CD4-positive, alpha-beta T cell treated with Interleukin-21 for 1 hour (primary cell): ENCODE measurements around the gene TMEM212.

Source experiments
- DNase-seq: peaks from one replicate; pipeline ENCODE4 v3.0.0-alpha.2; 2020

The TMEM212 gene

GRCh38 chr3:171842864-171843518 is at the start of gene TMEM212:
TSS of gene TMEM212 (plus strand) at chr3:171843349. CDS start at chr3:171843384, 35 bp downstream.
- no peak for DNase-seq

- DNase-seq, result no peak
These were observed 46.4 kb upstream of the TMEM212 start for GRCh38 chr3:171796625-171797264.

- no peak for DNase-seq
These were observed 45.9 kb upstream of the TMEM212 start for GRCh38 chr3:171797265-171797679.

DNA sequence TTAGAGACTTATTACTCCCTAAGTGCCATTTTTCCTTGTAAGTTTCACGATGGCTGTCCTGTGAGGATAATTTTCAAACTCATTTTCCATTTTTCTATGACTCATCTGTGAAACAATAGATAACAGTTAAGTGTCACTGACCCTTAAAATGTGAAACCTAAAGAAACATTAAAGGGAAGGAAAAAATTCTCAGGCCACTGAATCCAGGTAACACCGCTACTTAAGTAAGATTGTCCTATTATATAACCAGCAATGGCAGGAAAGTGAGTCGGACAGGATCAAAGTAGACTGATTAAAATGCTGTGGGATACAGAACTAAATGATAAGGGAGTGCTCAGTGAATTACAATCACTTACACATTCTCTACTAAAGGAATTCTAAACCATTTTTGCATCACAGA is 45.3 kb upstream of the TMEM212 start:
- no peak for DNase-seq

- no peak for DNase-seq
These were observed 43.6 kb upstream of the TMEM212 start for GRCh38 chr3:171799501-171799900.

DNA sequence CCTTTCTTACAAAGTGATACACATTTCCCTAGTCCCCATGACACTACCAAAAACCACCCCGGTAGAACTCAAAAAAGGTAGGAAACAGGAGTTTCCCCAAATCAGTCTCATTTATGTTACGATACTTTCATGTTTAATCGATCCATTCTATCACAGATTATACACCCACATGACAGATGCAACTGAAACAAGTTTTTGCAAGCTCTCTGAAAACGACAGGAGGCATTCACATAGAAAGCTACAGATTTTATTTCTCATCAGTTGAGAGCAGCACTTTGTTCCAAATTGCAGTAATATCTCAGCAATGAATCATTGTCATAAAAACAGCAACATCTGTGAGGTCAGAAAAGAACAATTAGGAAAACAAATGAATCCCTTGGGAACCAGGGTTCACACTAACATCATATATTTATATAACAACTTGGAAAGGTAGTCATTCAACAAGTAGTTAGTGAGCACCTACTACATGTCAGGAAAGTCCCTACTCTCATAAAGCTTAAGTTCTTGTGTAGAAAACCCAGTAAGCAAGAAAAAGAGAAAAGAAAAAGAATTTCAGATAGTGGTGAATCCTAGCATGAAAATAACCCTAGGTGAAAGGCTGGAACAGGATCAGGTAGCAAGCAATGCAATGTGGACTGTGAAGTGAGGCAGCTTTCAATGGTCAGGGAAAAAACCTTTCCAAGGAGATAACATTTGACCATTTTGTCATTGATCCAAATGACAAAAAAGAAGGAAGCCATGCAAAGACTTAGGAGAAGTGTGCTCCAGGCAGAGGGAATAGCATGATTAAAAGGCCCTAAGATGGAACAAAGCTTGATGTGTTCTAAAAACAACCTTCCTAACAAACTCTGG is 41.2 kb upstream of the TMEM212 start:
- DNase-seq, result no peak

- no peak for DNase-seq
These were observed 40.6 kb upstream of the TMEM212 start for GRCh38 chr3:171802590-171802956.

DNA sequence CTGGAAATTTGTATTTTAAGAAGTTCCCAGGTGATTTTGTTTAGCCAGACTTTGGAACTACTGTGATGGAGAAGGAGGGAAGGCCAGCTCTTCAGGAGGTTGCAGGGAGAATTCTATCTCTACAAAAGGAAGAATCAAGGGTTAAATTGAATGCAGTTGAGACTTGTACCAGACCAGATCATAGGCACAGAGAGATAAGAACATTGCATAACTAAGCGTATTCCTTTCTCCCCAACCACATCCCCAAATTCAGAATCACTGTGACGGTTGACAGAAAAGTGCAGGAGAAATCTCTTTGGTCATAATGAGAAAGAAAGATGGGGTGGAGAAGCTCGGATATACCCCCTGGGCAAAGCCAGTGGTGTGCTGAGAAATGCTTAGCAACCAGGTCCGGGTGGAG is 40.1 kb upstream of the TMEM212 start:
- DNase-seq, result no peak

GRCh38 chr3:171804618-171805389 is 38.3 kb upstream of the TMEM212 start:
- DNase-seq, result no peak

GRCh38 chr3:171805687-171806086 is 37.5 kb upstream of the TMEM212 start:
- no peak for DNase-seq

DNA sequence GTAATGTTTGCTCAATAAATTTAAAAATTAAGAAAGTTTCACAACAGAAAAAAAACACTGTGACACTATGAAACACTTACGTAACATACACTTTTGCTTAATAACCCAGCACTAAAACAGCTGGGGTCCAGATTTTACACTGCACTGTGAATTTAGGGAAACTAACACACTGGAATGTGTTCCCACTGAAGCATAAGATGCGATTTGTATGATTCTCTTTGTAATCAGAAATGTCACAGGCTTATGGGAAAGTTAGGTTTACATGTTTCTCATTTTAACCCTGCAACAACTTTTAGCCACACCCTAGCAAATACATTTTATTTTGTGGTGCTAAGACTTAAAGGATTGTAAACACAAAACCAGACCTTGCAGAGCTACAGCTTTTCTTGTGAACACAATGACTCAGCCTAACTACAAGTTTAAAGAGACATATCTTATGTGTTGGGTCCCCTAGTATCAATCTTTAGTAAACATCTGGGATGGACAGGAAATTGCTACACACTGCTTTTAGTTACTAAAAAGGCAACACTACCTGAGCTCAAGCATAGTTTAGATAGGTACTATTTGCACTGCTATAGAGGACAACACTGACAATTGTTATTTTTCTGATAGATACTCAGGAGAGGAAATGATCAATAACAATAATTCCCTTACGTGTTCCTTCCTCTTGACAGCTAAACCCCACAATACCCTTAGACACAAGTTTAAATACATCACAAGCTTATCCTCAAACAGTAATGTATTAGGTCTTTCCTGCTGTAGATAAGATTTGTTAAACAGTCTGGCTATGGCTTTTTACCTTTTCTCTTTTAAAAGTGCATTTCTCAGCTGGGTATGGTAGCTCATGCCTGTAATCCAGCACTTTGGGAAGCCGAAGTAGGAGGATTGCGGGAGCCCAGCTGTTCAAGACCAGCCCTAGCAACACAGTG is 36.7 kb upstream of the TMEM212 start:
- DNase-seq, result no peak

DNA sequence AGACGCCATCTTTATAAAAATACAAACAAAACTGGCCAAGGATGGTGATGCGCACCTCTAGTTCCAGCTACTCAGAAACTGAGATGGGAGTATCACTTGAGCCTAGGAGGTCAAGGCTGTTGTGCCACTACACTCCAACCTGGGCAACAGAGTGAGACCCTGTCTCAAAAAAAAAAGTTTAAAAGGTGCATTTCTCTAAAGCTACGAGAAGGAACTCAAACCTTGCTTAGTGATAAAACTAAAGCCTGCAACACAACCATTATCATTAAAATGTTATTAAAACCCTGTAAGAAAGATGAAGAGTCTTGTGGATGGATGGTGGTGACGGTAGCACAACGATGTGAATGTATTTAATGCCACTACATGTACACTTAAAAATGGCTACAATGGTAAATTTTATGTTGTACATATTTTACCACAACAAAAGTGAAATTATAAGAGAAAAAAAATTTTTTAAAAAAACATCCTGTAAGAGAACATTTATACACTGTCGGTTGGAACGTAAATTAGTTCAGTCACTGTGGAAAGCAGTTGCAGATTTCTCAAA is 35.9 kb upstream of the TMEM212 start:
- no peak for DNase-seq

- no peak for DNase-seq
These were observed 35.3 kb upstream of the TMEM212 start for GRCh38 chr3:171807806-171808205.

- no peak for DNase-seq
These were observed 33.6 kb upstream of the TMEM212 start for GRCh38 chr3:171809611-171809860.

GRCh38 chr3:171809861-171810628 is 33.1 kb upstream of the TMEM212 start, which contains the start of gene PLD1:
TSS of gene PLD1 (minus strand) at chr3:171810483. CDS start at chr3:171738051, 72,432 bp downstream.
- DNase-seq, result peak; percentile 30

GRCh38 chr3:171810629-171811294 is 32.4 kb upstream of the TMEM212 start:
- no peak for DNase-seq

DNA sequence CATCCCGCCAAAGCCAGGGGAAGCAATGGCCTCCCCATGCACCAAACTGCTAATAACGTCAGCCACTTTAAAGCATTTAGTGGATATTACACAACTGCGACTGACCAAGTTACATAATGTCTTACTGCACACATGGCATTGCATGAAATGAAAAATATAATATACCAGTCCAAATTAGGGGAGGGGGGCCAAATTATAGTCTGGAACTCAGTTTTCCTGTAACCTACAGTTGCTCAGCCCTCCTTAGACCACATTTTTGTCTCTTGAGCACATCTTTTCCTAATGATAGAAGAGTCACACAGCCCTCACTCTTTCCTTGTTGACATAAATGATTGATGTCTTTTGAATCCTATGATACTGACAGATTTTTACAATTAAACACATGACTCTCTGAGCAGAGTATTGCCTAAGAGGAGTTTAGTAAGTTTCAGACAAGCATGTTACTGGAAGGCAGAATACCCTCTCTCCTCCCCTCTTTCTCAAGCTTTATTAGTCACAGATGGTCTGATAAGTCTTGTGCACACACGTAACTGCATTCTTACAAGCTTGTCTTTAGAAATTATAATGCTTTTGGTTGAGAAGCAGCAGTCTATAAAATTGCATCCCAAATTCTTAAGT is 31.7 kb upstream of the TMEM212 start:
- no peak for DNase-seq

DNA sequence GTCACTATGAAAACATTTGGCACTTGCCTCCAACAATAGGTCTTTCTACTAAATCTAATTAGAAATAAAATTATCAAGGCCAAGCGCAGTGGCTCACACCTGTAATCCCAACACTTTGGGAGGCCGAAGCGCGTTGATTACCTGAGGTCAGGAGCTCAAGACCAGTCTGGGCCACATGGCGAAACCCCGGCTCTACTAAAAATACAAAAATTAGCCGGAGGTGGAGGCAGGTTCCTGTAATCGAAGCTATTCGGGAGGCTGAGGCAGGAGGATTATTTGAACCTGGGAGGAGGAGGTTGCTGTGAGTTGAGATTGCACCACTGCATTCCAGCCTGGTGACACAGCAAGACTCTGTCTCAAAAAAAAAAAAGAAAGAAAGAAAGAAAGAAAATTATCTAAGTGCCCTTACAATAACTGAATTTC is 31.2 kb upstream of the TMEM212 start:
- DNase-seq, result no peak

- DNase-seq, result no peak
These were observed 30.3 kb upstream of the TMEM212 start for GRCh38 chr3:171812811-171813210.
